ENCODE results near the gene CLDN25. TPM values are rescaled to one million over a fixed set of nuclear protein-coding genes. Genes with fewer than 3 reads are reported as not detected.

CLDN25 gene
- total RNA-seq, 1 experiment from 2014 or later = not detected

DNA sequence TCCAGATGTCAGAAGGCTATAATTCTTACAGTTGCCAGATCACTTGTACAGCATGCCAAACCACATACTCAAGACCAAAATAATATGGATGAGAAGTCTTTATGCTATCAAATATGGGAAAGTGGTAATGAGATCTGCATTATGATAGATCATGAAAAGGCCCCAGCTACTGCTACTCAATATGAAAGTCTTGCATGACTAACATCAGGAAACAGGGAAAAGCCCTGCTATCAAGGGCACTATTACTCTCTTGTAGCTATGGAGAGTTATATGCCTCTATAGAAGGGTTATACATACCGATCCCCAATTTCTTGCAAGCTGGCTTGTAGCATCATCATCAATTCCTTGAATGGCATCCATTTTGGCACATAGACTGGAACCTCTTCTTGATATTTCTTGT lies 43.3 kb upstream of the CLDN25 start:
- Histone ChIP-seq H3K4me1 (ENCODE audit: insufficient read depth, low read length) (no peaks in the 10 kb centered on the region), H3K14ac (ENCODE audit: insufficient read depth, low read length) (no peak overlapping the region), H3K4me2 (ENCODE audit: insufficient read depth, insufficient read length, low read length) (no peak overlapping the region), H4K8ac (replicated peaks; ENCODE audit: insufficient read length, low read depth, low read length) (no peak overlapping the region), H2BK5ac (ENCODE audit: insufficient read length, low read length) (no peak overlapping the region), H3K79me1 (ENCODE audit: insufficient read depth, low read depth, low read length, poor library complexity, severe bottlenecking) (no peaks in the 10 kb centered on the region), H3K18ac (ENCODE audit: insufficient read length, low read depth, low read length) (no peak overlapping the region), H3K23ac (ENCODE audit: insufficient read length, low read depth, low read length) (no peak overlapping the region), H2AFZ (ENCODE audit: low read length) (no peak overlapping the region), H3K79me2 (ENCODE audit: insufficient read depth, low read length) (no peaks in the 10 kb centered on the region), H2BK20ac (ENCODE audit: low read depth, low read length, poor library complexity, severe bottlenecking) (no peak overlapping the region), H3K27ac (ENCODE audit: insufficient read length, low read depth, low read length) (no peak overlapping the region), H3K4ac (ENCODE audit: low read depth, low read length) (no peak overlapping the region), H3T11ph (ENCODE audit: low read length) (no peak overlapping the region), H3K27me3 (ENCODE audit: insufficient read depth, low read length) (no peaks in the 10 kb centered on the region), H3K9me3 (ENCODE audit: control insufficient read depth, low read depth, low read length) (no peaks in the 10 kb centered on the region), H2BK12ac (ENCODE audit: insufficient read length, low read depth, low read length) (no peak overlapping the region), H2BK120ac (ENCODE audit: low read depth, low read length, poor library complexity, severe bottlenecking) (no peak overlapping the region), H2BK15ac (ENCODE audit: low read depth, low read length) (no peak overlapping the region), H3K23me2 (ENCODE audit: insufficient read length, low read depth, low read length, poor library complexity, severe bottlenecking) (no peaks in the 10 kb centered on the region), H2AK5ac (ENCODE audit: insufficient read length, low read length) (no peak overlapping the region), H4K5ac (ENCODE audit: insufficient read length, low read depth, low read length) (no peak overlapping the region), H4K91ac (ENCODE audit: insufficient read length, low read depth, low read length) (no peak overlapping the region), H4K20me1 (ENCODE audit: control insufficient read depth, insufficient read depth, insufficient read length) (no peaks in the 10 kb centered on the region), H3K9ac (ENCODE audit: extremely low read depth, insufficient read length, low read length) (no peak overlapping the region), H3K56ac (ENCODE audit: insufficient read length, low read depth, low read length) (no peak overlapping the region)
- Mint-ChIP-seq H3K4me1 (no peaks in the 10 kb centered on the region), H3K4me3 (no peak overlapping the region), H3K36me3 (ENCODE audit: insufficient read depth in 1 of 3, low read depth in 3 of 3) (peaks cover 12 to 78% (median 53%) of the 10 kb centered on the region in 3 experiments; a peak in 6 of 7 replicates), H3K27me3 (ENCODE audit: low read depth) (no peaks in the 10 kb centered on the region), H3K9me3 (no peaks in the 10 kb centered on the region), H3K27ac (no peak overlapping the region)
- TF ChIP-seq, protein P1, sequence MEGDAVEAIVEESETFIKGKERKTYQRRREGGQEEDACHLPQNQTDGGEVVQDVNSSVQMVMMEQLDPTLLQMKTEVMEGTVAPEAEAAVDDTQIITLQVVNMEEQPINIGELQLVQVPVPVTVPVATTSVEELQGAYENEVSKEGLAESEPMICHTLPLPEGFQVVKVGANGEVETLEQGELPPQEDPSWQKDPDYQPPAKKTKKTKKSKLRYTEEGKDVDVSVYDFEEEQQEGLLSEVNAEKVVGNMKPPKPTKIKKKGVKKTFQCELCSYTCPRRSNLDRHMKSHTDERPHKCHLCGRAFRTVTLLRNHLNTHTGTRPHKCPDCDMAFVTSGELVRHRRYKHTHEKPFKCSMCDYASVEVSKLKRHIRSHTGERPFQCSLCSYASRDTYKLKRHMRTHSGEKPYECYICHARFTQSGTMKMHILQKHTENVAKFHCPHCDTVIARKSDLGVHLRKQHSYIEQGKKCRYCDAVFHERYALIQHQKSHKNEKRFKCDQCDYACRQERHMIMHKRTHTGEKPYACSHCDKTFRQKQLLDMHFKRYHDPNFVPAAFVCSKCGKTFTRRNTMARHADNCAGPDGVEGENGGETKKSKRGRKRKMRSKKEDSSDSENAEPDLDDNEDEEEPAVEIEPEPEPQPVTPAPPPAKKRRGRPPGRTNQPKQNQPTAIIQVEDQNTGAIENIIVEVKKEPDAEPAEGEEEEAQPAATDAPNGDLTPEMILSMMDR (conservative IDR thresholded peaks at IDR 0.05) = no peak
- no peak for DNase-seq
- WGBS (ENCODE audit: extremely low coverage, insufficient read length, low lambda C conversion rate) = no CpG with 5 or more reads among the region's 1 CpG
